GM18873 (cell line): Measurements from ENCODE around the gene MARCHF3.
"Not testable (repeated sequence)": the region's sequence is repeated elsewhere in the genome, so short reads cannot be mapped to it uniquely, and the experiment has no call there.

Experiments
- ATAC-seq: cut with Tn5 transposase; IDR thresholded peaks from one replicate; pipeline ENCODE4 v1.9.1; 2021; ENCODE audit warnings: mild to moderate bottlenecking, moderate library complexity, moderate number of reproducible peaks; ENCODE audit not compliant: unreplicated experiment, low FRiP score

MARCHF3 gene

DNA sequence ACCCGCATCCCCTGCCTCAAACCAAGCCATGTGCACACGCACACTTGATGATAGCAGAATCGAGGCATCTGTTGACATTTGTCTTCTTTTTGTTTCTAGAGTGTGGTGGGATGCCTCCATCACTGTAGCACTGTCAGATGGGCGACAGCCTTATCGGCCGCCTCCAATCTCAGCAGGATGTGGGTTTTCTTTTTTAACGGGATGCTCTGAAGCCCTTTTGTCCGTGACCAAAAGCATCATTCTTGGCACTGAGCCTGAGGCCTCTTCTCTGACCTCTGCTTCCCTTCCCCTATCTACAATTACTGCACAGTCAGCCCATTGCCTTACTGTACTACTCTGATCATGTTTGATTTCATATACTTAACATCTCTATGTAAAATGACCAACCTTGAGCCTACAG, 175.1 kb downstream of the MARCHF3 start:
- ATAC-seq, result no peak

DNA sequence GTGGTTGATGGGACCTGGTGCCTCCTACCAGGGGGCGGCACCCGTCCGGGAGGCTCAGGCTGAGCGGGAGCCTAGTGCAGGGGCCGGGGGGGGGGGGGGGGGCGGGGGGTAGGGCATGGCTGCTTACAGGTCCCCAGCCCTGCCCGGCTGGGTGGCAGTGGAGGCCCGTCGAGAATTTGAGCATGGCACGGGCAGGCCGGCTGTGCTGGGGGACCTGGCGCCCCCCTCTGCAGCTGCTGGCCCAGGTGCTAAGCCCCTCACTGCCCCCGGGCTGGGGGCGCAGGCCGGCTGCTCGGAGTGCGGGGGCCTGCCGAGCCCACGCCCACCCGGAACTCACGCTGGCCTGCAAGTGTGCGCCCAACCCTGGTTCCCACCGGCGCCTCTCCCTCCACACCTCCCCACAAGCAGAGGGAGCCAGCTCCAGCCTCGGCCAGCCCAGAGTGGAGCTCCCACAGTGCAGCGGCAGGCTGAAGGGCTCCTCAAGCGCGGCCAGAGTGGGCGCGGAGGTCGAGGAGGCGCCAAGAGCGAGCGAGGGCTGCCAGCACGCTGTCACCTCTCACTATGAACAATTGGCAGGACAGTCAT, 175.7 kb downstream of the MARCHF3 start:
- no peak for ATAC-seq

DNA sequence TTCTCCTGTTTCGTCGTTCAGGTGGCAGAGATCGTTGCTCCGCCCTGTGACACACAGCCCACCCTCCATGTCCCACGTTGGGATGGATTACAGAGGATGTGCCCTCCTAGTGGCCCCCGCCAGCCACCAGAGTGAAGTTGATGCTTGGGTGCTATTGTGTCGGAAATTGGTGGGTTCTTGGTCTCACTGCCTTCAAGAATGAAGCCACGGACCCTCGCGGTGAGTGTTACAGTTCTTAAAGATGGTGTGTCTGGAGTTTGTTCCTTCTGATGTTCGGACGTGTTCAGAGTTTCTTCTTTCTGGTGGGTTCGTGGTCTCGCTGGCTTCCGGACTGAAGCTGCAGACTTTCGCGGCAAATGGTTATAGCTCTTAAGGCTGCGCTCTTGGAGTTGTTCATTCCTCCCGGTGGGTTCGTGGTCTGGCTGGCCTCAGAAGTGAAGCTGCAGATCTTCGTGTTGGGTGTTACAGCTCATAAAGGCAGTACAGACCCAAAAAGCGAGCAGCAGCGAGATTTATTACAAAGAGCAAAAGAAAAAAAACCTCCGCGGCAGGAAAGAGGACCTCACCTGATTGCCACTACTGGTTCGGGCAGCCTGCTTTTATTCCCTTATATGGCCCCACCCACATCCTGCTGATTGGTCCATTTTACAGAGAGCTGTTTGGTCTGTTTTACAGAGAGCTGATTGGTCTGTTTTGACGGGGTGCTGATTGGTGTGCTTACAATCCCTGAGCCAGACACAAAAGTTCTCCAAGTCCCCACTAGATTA, 176.6 kb downstream of the MARCHF3 start:
- ATAC-seq, result not testable (repeated sequence)

GRCh38 chr5:126852841-126853271, 177.5 kb downstream of the MARCHF3 start:
- ATAC-seq, result no peak

GRCh38 chr5:126852091-126852571, 178.2 kb downstream of the MARCHF3 start:
- ATAC-seq, result peak; percentile 92

- no peak for ATAC-seq
Measured at GRCh38 chr5:126851501-126852011, 178.8 kb downstream of the MARCHF3 start.

DNA sequence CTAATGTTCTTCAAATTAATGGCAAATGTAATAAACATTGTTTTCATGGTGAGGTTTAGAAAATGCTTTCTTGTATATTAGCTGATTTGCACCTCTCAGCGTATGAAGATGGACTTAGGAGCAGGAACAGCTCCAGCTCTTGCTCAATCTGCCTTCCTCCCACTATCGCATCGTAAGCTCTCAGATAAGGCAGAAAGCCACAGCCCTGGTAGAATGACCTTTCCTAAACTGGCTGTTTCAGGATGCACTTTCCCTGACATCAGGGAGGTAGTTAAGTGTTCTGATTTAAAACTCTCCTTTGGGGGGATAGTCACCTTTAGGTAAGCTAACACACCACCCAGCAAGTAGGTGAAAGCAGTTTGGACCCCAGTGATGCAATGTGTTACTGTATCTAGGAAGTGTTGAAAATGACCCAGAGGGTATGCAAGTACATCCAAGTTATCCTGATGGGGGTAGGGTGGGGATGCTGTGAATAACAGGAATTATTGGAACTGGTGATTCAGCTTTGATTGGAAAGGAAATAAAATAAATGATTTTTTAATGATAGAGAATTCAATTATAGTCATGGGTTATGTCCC, 181.2 kb downstream of the MARCHF3 start:
- ATAC-seq, result no peak

DNA sequence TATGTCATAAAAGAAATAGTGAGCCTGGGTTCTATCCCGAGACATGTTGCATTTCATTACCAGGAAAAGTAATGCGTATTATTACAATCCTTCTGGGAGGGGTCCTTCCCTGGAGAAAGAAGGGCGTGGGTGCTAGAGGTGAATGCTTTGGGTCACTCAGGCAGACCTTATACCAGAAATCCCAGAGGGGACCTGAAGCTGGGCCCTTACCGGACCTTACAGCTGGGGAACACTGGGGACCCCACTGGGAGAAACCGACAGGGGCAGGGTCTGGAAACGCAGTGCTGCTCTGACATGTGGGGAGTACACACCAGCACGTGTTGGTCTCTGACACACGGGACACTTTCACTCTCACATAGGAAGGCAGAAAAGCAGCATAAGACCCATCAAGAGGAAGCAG, 182.1 kb downstream of the MARCHF3 start:
- ATAC-seq, result no peak

- no peak for ATAC-seq
Measured at GRCh38 chr5:126847826-126848251, 182.5 kb downstream of the MARCHF3 start.

GRCh38 chr5:126847456-126847820, 182.9 kb downstream of the MARCHF3 start:
- ATAC-seq, result no peak

GRCh38 chr5:126846744-126847455, 183.5 kb downstream of the MARCHF3 start:
- no peak for ATAC-seq

DNA sequence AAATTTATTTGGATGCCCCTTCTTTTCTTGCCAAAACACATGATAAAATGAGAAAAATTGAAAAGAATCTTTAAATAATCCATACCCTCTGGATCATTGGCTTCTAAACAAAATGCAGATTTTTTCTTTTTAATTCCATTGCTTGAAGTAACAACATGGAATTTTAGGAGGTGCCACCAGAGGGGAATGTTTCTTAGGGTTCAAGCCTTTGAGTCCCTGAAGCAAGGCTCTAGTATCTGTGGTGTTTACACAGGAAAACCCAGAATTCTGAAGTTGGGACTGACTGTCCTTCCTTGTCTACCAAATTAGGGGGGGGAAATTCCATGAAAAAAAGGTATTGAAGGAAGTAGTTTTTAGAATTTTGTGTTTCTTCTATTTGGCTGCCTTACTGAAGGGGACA, 184.0 kb downstream of the MARCHF3 start:
- ATAC-seq, result no peak

GRCh38 chr5:126845470-126846070, 184.8 kb downstream of the MARCHF3 start:
- ATAC-seq, result peak; percentile 83

- not testable (repeated sequence) for ATAC-seq
Measured at GRCh38 chr5:126843375-126843774, 187.0 kb downstream of the MARCHF3 start.

DNA sequence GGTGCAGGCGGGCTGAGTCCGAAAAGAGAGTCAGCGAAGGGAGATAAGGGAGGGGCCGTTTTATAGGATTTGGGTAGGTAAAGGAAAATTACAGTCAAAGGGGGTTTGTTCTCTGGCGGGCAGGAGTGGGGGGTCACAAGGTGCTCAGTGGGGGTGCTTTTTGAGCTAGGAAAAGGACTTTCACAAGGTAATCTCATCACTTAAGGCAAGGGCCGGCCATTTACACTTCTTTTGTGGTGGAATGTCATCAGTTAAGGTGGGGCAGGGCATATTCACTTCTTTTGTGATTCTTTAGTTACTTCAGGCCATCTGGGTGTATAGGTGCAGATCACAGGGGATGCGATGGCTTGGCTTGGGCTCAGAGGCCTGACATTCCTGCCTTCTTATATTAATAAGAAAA, 191.0 kb downstream of the MARCHF3 start:
- ATAC-seq, result not testable (repeated sequence)

DNA sequence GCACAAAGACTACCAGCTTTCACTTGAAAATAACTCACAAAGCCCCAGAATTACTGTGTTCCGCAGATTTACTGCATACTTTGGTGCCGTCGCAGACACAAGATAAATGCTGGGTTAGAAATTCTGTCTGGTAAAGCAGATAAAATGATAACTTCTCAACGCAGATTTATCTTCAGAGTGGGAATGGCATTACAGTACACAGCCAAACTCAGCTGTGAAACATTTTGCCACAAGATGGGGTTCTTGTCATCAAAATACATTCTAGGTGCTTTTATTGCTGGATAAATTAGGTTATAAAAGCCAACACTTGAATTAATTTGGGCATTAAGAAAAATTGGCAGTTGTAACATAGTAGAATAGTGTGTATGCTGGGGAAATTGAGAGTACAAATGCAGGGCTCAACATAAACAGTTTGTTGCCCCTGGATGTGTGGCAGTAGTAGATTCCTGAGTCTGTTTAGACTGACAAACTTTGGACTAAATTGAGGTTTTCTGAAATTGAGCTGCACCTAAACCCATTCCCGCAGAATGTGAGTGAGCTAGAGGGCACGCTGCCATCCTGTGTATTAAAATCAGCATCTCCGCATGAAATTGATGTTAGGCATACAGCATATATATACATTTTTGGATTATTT, 192.3 kb downstream of the MARCHF3 start:
- ATAC-seq, result no peak

GRCh38 chr5:126837242-126837641, 193.1 kb downstream of the MARCHF3 start:
- ATAC-seq, result no peak

DNA sequence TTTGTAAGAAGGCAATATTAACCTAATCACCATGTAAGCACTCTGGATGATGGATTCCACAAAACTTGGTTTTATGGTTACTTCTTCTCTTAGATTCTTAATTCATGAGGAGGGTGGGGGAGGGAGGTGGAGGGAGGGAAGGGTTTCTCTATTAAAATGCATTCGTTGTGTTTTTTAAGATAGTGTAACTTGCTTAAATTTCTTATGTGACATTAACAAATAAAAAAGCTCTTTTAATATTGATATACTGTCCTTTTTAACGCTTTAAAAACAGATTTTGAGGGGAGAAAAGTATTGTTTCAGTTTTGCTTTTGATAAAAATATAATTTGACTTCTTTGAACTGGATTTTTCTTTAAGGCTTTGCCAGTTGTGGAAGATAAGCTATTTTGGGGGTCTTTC, 193.6 kb downstream of the MARCHF3 start:
- no peak for ATAC-seq

GRCh38 chr5:126831156-126831555, 199.2 kb downstream of the MARCHF3 start:
- ATAC-seq, result no peak

GRCh38 chr5:126830061-126830460, 200.3 kb downstream of the MARCHF3 start:
- ATAC-seq, result no peak
